HUDEP-2 (cell line): ENCODE results near the gene FRMD8.

Experiments used
- DNase-seq, 76 experiments: peaks; one replicate each; lab custom pipeline; 2025; ENCODE audit not compliant: unreplicated experiment in 76 of 76; lab: John Stamatoyannopoulos, UW

The FRMD8 gene, protein sequence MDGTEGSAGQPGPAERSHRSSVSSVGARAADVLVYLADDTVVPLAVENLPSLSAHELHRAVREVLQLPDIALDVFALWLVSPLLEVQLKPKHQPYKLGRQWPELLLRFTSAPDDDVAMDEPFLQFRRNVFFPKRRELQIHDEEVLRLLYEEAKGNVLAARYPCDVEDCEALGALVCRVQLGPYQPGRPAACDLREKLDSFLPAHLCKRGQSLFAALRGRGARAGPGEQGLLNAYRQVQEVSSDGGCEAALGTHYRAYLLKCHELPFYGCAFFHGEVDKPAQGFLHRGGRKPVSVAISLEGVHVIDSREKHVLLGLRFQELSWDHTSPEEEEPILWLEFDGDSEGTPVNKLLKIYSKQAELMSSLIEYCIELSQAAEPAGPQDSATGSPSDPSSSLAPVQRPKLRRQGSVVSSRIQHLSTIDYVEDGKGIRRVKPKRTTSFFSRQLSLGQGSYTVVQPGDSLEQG

DNA sequence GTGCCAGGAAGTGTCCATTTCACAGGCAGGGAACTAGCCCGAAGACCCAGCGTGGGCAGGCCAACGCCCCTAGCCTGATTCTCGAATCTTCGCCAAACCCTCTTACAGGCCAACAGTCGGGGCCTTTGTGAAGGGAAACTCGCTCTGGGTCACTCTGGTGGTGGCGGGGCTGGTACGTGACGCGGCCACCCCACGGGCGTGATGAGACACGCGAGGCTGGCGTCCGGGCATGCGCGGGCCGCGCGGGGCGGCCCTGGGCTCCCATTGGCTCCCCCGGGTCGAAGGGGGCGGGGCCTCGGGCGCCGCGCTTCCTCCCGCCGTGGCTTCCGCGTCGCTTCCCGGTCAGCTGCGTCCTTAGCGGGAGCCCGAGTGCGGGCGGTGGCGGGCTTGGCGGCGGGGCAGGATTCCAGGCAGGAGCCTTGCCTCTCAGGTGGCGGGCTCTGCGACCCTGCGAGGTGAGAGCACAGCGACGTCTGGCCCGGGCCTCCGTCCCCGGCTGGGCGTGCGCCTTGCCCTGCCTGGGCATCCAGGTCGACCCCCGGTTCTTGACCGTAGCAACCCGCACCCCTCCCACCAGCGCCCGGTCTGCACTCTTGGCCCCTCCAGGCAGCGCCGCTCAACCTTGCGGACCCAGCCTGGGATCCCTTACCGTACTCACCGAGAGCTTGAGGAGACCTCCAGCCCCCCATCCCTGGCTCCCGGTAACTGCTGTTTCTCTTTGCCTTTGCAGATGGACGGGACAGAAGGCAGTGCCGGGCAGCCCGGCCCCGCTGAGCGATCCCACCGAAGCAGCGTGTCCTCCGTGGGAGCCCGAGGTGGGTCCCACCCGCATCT, at the start of gene FRMD8:
Gene FRMD8 (plus strand): TSS at position 331 of the 834 bp plus-strand sequence. CDS start 400 bp downstream, at position 731.
- DNase-seq = peak in 70 of 76 experiments; percentile 4 to 84 (median 69)

- DNase-seq = no peak
Measured at GRCh38 chr11:65338676-65339075, 47.8 kb upstream of the FRMD8 start.

DNA sequence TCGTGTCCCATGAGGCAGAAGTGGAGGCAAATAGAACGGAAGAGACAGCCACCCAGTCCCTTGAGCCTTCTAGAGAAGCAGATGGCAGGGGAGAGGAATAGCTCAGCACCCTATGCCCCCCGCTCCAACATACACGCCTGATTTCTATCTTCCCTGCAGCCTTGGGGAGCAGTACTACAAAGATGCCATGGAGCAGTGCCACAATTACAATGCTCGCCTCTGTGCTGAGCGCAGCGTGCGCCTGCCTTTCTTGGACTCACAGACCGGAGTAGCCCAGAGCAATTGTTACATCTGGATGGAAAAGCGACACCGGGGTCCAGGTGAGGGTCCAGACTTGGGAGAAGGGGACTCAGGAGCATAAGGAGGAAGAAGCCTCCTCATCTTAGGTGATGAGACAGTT, 46.2 kb upstream of the FRMD8 start:
- no peak for DNase-seq

DNA sequence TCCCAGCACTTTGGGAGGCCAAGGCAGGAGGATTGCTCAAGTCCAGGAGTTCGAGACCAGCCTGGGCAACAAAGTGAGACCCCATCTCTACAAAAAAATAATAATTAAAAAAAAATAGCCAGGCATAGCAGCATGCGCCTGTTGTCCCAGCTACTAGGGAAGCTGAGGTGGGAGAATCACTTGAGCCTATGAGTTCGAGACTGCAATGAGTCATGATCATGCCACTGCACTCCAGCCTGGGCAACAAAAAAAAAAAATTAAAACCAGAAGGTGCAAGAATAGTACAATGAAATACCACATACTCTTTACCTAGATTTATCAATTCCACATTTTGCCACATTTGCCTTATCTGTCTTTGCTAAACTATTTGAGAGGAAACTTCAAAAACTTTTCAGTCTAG, 44.6 kb upstream of the FRMD8 start:
- DNase-seq = no peak

- no peak for DNase-seq
Measured at GRCh38 chr11:65351511-65351910, 34.9 kb upstream of the FRMD8 start.

DNA sequence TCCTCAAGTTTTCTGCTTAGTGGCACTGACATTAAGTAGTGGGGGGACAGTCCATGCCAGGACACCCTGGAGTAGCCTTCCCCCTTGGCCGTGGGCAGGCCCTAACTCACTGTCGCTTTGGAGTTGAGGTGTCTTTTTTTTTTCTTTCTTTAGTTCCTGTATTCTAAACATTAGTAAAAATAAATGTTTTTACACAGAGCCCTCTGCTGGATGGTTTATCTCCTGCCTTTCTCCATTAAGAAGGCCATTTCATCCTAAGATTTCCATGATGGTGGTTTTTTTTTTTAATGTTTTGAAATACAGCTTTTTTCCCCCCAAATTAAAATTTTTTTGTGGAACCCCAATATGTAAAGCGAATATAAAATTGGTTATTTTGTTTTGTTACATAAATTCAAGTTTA, 33.7 kb upstream of the FRMD8 start:
- DNase-seq = no peak

GRCh38 chr11:65353376-65353775, 33.1 kb upstream of the FRMD8 start:
- DNase-seq = no peak

- no peak for DNase-seq
Measured at GRCh38 chr11:65353900-65354264, 32.6 kb upstream of the FRMD8 start.

GRCh38 chr11:65354265-65355012, 32.0 kb upstream of the FRMD8 start, which contains the start of gene TIGD3:
TSS of gene TIGD3 (plus strand) at chr11:65354751. CDS start at chr11:65355809, 1,058 bp downstream.
- peak in 73 of 76 experiments; percentile 38 to 98 (median 93) for DNase-seq

- DNase-seq = peak in 9 of 76 experiments; percentile 9 to 30 (median 22)
Measured at GRCh38 chr11:65355013-65355775, 31.2 kb upstream of the FRMD8 start.

- no peak for DNase-seq
Measured at GRCh38 chr11:65355776-65356393, 30.6 kb upstream of the FRMD8 start.

GRCh38 chr11:65356394-65356972, 30.0 kb upstream of the FRMD8 start:
- DNase-seq = no peak

DNA sequence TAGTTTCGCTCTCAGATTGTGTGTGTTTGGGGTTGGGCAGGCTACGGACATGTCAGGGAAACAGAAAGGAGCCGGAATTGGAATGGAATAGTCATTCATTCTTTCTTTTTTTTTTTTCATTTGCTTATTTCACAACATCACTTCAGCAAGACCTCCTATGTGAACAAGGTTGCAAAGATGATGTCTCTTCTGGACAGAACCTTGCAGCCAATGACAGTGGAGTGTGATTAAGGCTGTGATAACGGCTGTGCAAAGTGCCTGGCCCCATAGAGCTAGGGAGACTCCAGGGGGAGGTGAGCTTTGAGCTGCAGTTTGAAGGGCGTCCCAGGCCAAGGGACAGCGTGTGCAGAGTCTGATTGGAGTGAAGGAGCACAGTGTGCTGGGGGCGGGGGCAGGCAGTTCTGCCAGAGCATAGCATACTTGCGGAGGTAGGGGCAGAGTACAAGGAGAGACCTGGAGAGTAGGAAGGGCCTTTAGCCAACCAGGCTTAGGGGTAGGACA, 28.5 kb upstream of the FRMD8 start:
- peak in 25 of 76 experiments; percentile 13 to 54 (median 33) for DNase-seq

GRCh38 chr11:65362320-65362931, 24.0 kb upstream of the FRMD8 start:
- peak in 7 of 76 experiments; percentile 6 to 52 (median 19) for DNase-seq

DNA sequence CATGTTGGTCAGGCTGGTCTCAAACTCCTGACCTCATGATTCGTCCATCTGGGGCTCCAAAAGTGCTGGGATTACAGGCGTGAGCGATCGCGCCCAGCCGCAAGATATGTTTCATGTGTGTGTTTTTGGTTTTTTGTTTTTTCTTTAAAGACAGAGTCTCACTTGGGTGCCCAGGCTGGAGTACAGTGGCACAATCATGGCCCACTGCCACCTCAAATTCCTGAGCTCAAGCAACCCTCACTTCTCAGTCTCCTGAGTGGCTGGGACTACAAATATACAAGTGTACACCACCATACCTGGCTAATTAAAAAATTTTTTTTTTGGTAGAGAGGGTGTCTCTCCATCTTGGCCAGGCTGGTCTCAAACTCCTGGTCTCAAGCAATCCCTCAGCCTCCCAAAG, 23.5 kb upstream of the FRMD8 start:
- no peak for DNase-seq

DNA sequence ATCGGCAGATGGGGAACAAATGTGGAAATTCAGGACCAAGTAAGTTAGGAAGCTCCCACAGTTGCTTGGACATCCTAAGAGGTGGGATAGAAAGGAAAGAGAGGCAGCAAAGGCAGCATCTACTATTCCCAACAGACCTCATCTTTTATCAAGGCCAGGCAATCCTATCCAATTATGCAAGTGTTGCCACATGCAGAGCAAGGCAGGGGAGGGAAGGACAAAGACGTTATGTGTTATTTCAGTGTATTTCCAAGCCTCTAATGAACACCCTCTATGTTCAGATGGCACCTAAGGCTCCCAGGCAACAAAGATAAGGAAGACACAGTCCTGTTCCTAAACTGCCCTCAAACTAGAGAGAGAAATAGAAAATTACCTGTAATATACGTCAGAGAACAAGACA, 22.7 kb upstream of the FRMD8 start:
- DNase-seq = no peak

DNA sequence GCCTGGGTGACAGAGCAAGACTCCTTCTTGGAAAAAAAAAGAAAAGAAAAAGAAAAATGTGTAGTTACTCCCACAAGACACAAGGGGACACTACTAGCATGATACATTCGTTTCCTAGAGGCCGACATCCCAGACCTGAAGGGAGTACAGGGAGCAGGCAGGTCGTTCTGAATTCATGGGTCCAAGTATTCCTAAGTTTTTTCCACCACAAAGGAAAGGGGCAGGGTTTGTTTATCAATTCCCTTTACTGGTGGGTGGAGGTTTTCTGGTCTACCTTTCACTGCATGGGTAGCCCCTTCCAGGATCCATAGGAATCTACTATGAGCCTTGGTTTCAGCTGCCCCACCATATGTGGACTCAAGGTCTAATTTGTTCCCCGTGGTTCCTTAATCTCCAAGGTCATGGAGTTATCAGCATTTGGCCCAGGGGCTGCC, 20.1 kb upstream of the FRMD8 start:
- peak in 42 of 76 experiments; percentile 7 to 75 (median 41) for DNase-seq

DNA sequence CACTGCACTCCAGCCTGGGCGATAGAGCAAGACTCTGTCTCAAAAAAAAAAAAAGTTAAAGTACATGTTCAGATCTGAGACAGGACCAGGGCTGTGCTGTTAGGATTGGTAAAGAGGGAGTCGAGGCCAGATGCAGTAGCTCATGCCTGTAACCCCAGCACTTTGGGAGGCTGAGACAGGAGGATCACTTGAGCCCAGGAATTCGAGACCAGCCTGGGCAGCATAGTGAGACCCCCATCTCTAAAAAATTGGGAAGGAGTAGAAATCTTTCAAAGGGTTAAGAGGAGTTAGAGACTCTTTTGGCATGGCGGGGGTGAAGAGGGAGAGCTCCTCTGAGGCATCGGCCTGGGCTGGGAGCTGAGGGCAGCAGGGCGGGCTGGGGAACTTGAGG, 15.8 kb upstream of the FRMD8 start:
- DNase-seq = no peak
